ENCODE results near the gene MUL1. TPM values are rescaled to one million over a fixed set of nuclear protein-coding genes. Genes with fewer than 3 reads are reported as not detected.
A peak's percentile ranks its signal among the peaks of the same experiment; 100 is the strongest.
"Not testable (repeated sequence)": the region's sequence is repeated elsewhere in the genome, so short reads cannot be mapped to it uniquely, and the experiment has no call there.

MUL1 gene
- 38.3 and 40.6 TPM in 2 replicates for total RNA-seq (2014; rRNA removed; shearing (Covaris generic))
- polyA plus RNA-seq (2015; cell fraction: cytosol; rRNA removed): 35.9 and 37.4 TPM in 2 replicates
- polyA plus RNA-seq (2015; cell fraction: nucleus; rRNA removed): 31.0 and 34.8 TPM in 2 replicates

GRCh38 chr1:20507564-20508410 is at the start of gene MUL1:
Gene MUL1 (minus strand): TSS chr1:20508151. CDS start chr1:20508024, 127 bp downstream.
- DNase-seq (ENCODE audit: low read depth): peak; percentile 89

- no peak for DNase-seq (ENCODE audit: low read depth)
Measured at GRCh38 chr1:20555758-20556120, 47.8 kb upstream of the MUL1 start.

- no peak for DNase-seq (ENCODE audit: low read depth)
Measured at GRCh38 chr1:20555025-20555757, 47.2 kb upstream of the MUL1 start.

- no peak for DNase-seq (ENCODE audit: low read depth)
Measured at GRCh38 chr1:20552728-20553445, 44.9 kb upstream of the MUL1 start.

- no peak for DNase-seq (ENCODE audit: low read depth)
Measured at GRCh38 chr1:20551945-20552727, 44.2 kb upstream of the MUL1 start, which contains the start of gene FAM43B. Gene FAM43B (plus strand): TSS chr1:20552573. CDS start chr1:20552974, 401 bp downstream.

- DNase-seq (ENCODE audit: low read depth): no peak
Measured at GRCh38 chr1:20551161-20551560, 43.2 kb upstream of the MUL1 start.

GRCh38 chr1:20546637-20547036 is 38.7 kb upstream of the MUL1 start:
- DNase-seq (ENCODE audit: low read depth): no peak

GRCh38 chr1:20540281-20540680 is 32.3 kb upstream of the MUL1 start:
- peak; percentile 24 for DNase-seq (ENCODE audit: low read depth)

GRCh38 chr1:20538760-20539551 is 31.0 kb upstream of the MUL1 start:
- DNase-seq (ENCODE audit: low read depth): peak; percentile 27

GRCh38 chr1:20538227-20538626 is 30.3 kb upstream of the MUL1 start:
- DNase-seq (ENCODE audit: low read depth): no peak

GRCh38 chr1:20534659-20535417 is 26.9 kb upstream of the MUL1 start:
- DNase-seq (ENCODE audit: low read depth): no peak

GRCh38 chr1:20533635-20534034 is 25.7 kb upstream of the MUL1 start:
- no peak for DNase-seq (ENCODE audit: low read depth)

- no peak for DNase-seq (ENCODE audit: low read depth)
Measured at GRCh38 chr1:20530901-20531300, 22.9 kb upstream of the MUL1 start.

- no peak for DNase-seq (ENCODE audit: low read depth)
Measured at GRCh38 chr1:20530306-20530705, 22.4 kb upstream of the MUL1 start.

GRCh38 chr1:20528221-20528620 is 20.3 kb upstream of the MUL1 start:
- DNase-seq (ENCODE audit: low read depth): no peak

- DNase-seq (ENCODE audit: low read depth): no peak
Measured at GRCh38 chr1:20526267-20526666, 18.3 kb upstream of the MUL1 start.

- peak; percentile 77 for DNase-seq (ENCODE audit: low read depth)
Measured at GRCh38 chr1:20521960-20522861, 14.3 kb upstream of the MUL1 start.

- DNase-seq (ENCODE audit: low read depth): not testable (repeated sequence)
Measured at GRCh38 chr1:20519609-20520262, 11.8 kb upstream of the MUL1 start.

All from HT1080 (cell line).